Cardiac muscle cell (in vitro differentiated cells and primary cell): ENCODE results near the gene RLN3. TPM values are rescaled to one million over a fixed set of nuclear protein-coding genes. Genes with fewer than 3 reads are reported as not detected.
"Not testable (repeated sequence)": the region's sequence is repeated elsewhere in the genome, so short reads cannot be mapped to it uniquely, and the experiment has no call there.

Experiments used
- DNase-seq, 2 donors: peaks; one replicate each; pipeline versions ENCODE4 v3.0.0 to v3.0.0-alpha.2; 2010 to 2017; ENCODE audit warnings: low read depth in 1 of 2, low spot score in 1 of 2
- H3K27ac ChIP-seq: fragments of 200-600 bp; sonication (generic); 2 replicates; pipeline ENCODE4 v1.5.1; 2016
- H3K27me3 ChIP-seq: fragments of 200-600 bp; sonication (generic); 2 replicates; pipeline ENCODE4 v1.6.0; 2016; ENCODE audit warnings: control low read depth
- H3K36me3 ChIP-seq: fragments of 200-600 bp; sonication (generic); 2 replicates; pipeline ENCODE4 v1.5.1; 2016; ENCODE audit warnings: control low read depth
- H3K4me1 ChIP-seq: fragments of 200-600 bp; sonication (generic); 2 replicates; pipeline ENCODE4 v1.8.1; 2017; ENCODE audit warnings: low read depth, mild to moderate bottlenecking, mixed run types
- H3K4me3 ChIP-seq: fragments of 200-600 bp; sonication (generic); 2 replicates; pipeline ENCODE4 v1.5.1; 2016; ENCODE audit warnings: mild to moderate bottlenecking
- H3K9me3 ChIP-seq: fragments of 200-600 bp; sonication (generic); 2 replicates; pipeline ENCODE4 v1.5.1; 2017; ENCODE audit warnings: low read depth, mild to moderate bottlenecking, control low read depth
- CTCF ChIP-seq: IDR thresholded peaks from 2 replicates; pipeline ENCODE4 v1.5.1; 2012; ENCODE audit warnings: low read depth, mild to moderate bottlenecking, low read length
- polyA plus RNA-seq: library from polyadenylated mRNA; unstranded; fragments of >200 nt; fragmentation: Nextera tagmentation; extraction: Ambion mirVana; gene quantifications from 2 replicates; pipeline ENCODE4 v1.2.1, GENCODE V29; 2016
- total RNA-seq: library from RNA; depleted of rRNA; stranded (reverse); fragments of >200 nt; gene quantifications from 2 replicates; pipeline ENCODE4 v1.2.3, GENCODE V29; 2016

The RLN3 gene
- total and polyA plus RNA-seq, 2 experiments from 2014 or later, result not detected

GRCh38 chr19:14028901-14029300 lies 953 bp downstream of the RLN3 start:
- no peak for DNase-seq
- no peak for TF ChIP-seq CTCF
- no peaks in the 10 kb centered on the region for H3K36me3 ChIP-seq

GRCh38 chr19:14030997-14031718 lies 3.2 kb downstream of the RLN3 start:
- DNase-seq, result no peak
- H3K27ac ChIP-seq, result no peak overlapping the region
- H3K4me3 ChIP-seq, result peak overlapping the region; percentile 57
- H3K4me1 ChIP-seq, result no peaks in the 10 kb centered on the region
- no peaks in the 10 kb centered on the region for H3K9me3 ChIP-seq
- no peak for TF ChIP-seq CTCF
- H3K36me3 ChIP-seq, result no peaks in the 10 kb centered on the region
- H3K27me3 ChIP-seq, result no peaks in the 10 kb centered on the region

More at GRCh38 chr19:14028901-14029300, 953 bp downstream of the RLN3 start:
- Histone ChIP-seq H3K4me1 (no peaks in the 10 kb centered on the region), H3K27ac (no peak overlapping the region), H3K4me3 (no peak overlapping the region), H3K9me3 (no peaks in the 10 kb centered on the region), H3K27me3 (no peaks in the 10 kb centered on the region)

- H3K27ac ChIP-seq, result no peak within 1 kb of the TSS
Measured at GRCh38 chr19:14031719-14032480, 4.0 kb downstream of the RLN3 start, which contains the start of gene IL27RA. TSS of gene IL27RA (plus strand) at chr19:14031762. CDS start at chr19:14031873, 111 bp downstream.

GRCh38 chr19:14033946-14034345 lies 6.0 kb downstream of the RLN3 start:
- no peak overlapping the region for H3K4me3 ChIP-seq
- TF ChIP-seq CTCF, result no peak

More at GRCh38 chr19:14031719-14032480, 4.0 kb downstream of the RLN3 start, which contains the start of gene IL27RA:
- Histone ChIP-seq H3K4me3 (peak within 1 kb of the TSS; percentile 57), H3K36me3 (no peaks in the 10 kb centered on the region), H3K9me3 (no peaks in the 10 kb centered on the region), H3K4me1 (no peaks in the 10 kb centered on the region), H3K27me3 (no peaks in the 10 kb centered on the region)
- DNase-seq, result peak; percentile 51 to 61
- TF ChIP-seq CTCF, result peak; percentile 79

GRCh38 chr19:14035159-14035558 lies 7.2 kb downstream of the RLN3 start:
- not testable (repeated sequence) for H3K36me3 ChIP-seq, H3K9me3 ChIP-seq, H3K27me3 ChIP-seq, H3K4me3 ChIP-seq, DNase-seq, H3K27ac ChIP-seq, H3K4me1 ChIP-seq

More at GRCh38 chr19:14033946-14034345, 6.0 kb downstream of the RLN3 start:
- Histone ChIP-seq H3K27me3 (no peaks in the 10 kb centered on the region), H3K4me1 (no peaks in the 10 kb centered on the region), H3K36me3 (no peaks in the 10 kb centered on the region), H3K9me3 (no peaks in the 10 kb centered on the region), H3K27ac (no peak overlapping the region)
- DNase-seq, result no peak

GRCh38 chr19:14035706-14036105 lies 7.8 kb downstream of the RLN3 start:
- no peak for TF ChIP-seq CTCF
- no peaks in the 10 kb centered on the region for H3K4me1 ChIP-seq
- no peak overlapping the region for H3K27ac ChIP-seq
- no peak for DNase-seq
- H3K36me3 ChIP-seq, result no peaks in the 10 kb centered on the region
- H3K9me3 ChIP-seq, result no peaks in the 10 kb centered on the region
- H3K27me3 ChIP-seq, result no peaks in the 10 kb centered on the region
- no peak overlapping the region for H3K4me3 ChIP-seq
